Measurements from ENCODE around the gene LCOR.

DNA sequence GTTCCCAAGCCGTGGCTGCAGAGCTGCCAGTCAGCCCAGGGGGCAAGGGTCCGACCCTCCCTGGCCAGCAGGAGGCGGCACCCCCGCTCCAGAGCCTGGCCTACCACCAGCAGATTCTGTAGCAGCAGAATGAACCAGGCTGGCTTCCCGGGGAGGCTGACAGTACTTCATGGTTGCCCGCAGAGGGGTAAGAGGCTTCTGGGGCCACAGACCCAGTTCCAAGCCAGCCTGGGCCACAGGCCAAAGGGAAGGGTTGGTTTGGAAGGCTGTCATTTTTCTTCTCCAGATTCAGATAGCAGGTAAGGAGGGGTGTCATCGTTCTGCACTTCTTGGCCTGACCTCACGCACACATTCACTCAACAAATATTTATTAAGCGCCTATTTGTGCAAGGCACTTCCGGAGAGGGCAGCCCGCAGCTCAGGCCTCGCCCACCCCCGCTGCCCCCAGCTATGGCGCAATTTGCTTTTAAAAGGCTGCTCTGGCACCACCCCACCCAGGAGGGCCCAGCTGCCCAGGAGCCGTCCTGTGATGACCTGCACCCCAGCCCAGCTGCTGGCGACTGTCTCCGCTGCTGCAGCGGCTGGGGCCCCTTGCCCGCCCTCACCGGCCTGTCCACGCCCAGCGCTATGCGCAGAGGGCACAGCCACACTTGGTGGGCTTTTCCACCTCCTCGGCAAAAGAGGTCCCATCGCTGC is 168.5 kb downstream of the LCOR start:
- no peak for TF ChIP-seq EZH2phosphoT487 (IDR thresholded peaks at IDR 0.05)
- TF ChIP-seq, protein P1, sequence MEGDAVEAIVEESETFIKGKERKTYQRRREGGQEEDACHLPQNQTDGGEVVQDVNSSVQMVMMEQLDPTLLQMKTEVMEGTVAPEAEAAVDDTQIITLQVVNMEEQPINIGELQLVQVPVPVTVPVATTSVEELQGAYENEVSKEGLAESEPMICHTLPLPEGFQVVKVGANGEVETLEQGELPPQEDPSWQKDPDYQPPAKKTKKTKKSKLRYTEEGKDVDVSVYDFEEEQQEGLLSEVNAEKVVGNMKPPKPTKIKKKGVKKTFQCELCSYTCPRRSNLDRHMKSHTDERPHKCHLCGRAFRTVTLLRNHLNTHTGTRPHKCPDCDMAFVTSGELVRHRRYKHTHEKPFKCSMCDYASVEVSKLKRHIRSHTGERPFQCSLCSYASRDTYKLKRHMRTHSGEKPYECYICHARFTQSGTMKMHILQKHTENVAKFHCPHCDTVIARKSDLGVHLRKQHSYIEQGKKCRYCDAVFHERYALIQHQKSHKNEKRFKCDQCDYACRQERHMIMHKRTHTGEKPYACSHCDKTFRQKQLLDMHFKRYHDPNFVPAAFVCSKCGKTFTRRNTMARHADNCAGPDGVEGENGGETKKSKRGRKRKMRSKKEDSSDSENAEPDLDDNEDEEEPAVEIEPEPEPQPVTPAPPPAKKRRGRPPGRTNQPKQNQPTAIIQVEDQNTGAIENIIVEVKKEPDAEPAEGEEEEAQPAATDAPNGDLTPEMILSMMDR (IDR thresholded peaks at IDR 0.05), result peak; percentile 33

Data from neural progenitor cell (in vitro differentiated cells).